ENCODE results near the gene PPTC7. TPM values are rescaled to one million over a fixed set of nuclear protein-coding genes. Genes with fewer than 3 reads are reported as not detected.
"Not testable (repeated sequence)": the region's sequence is repeated elsewhere in the genome, so short reads cannot be mapped to it uniquely, and the experiment has no call there.

The PPTC7 gene
- total RNA-seq, 1 donor from 2014 or later: 14.2 TPM

- Mint-ChIP-seq H3K9me3 (peaks cover 3% of the 10 kb centered on the region), H3K4me3 (no peak overlapping the region), H3K27ac (no peak overlapping the region), H3K36me3 (peaks cover 3% of the 10 kb centered on the region), H3K4me1 (peaks cover 30% of the 10 kb centered on the region), H3K27me3 (ENCODE audit: low read depth) (no peaks in the 10 kb centered on the region)
- TF ChIP-seq CTCF (IDR thresholded peaks at IDR 0.05; ENCODE audit: unreplicated experiment): no peak
- DNase-seq (ENCODE audit: low spot score in 2 of 2, unreplicated experiment in 2 of 2): no peak
These were observed 18.6 kb downstream of the PPTC7 start for GRCh38 chr12:110564471-110564991.

GRCh38 chr12:110563702-110564470 is 19.2 kb downstream of the PPTC7 start:
- H3K4me1 Mint-ChIP-seq: peaks cover 30% of the 10 kb centered on the region
- TF ChIP-seq CTCF (IDR thresholded peaks at IDR 0.05; ENCODE audit: unreplicated experiment): no peak
- peak overlapping the region; percentile 54 for H3K27ac Mint-ChIP-seq
- no peaks in the 10 kb centered on the region for H3K27me3 Mint-ChIP-seq (ENCODE audit: low read depth)
- no peaks in the 10 kb centered on the region for H3K36me3 Mint-ChIP-seq
- no peak for DNase-seq (ENCODE audit: low spot score in 2 of 2, unreplicated experiment in 2 of 2)
- no peak overlapping the region for H3K4me3 Mint-ChIP-seq
- no peaks in the 10 kb centered on the region for H3K9me3 Mint-ChIP-seq

- H3K4me3 Mint-ChIP-seq; H3K27me3 Mint-ChIP-seq (ENCODE audit: low read depth); H3K27ac Mint-ChIP-seq; DNase-seq (ENCODE audit: low spot score in 2 of 2, unreplicated experiment in 2 of 2); H3K9me3 Mint-ChIP-seq; H3K36me3 Mint-ChIP-seq: not testable (repeated sequence)
- peaks cover 30% of the 10 kb centered on the region for H3K4me1 Mint-ChIP-seq
These were observed 20.7 kb downstream of the PPTC7 start for GRCh38 chr12:110562386-110562785.

- Mint-ChIP-seq H3K36me3 (peaks cover 8% of the 10 kb centered on the region), H3K27ac (no peak overlapping the region), H3K4me3 (no peak overlapping the region)
These were observed 21.5 kb downstream of the PPTC7 start for GRCh38 chr12:110561471-110562201.

GRCh38 chr12:110560946-110561345 is 22.2 kb downstream of the PPTC7 start:
- DNase-seq (ENCODE audit: low spot score in 2 of 2, unreplicated experiment in 2 of 2): no peak
- no peak overlapping the region for H3K4me3 Mint-ChIP-seq
- no peak for TF ChIP-seq CTCF (IDR thresholded peaks at IDR 0.05; ENCODE audit: unreplicated experiment)
- peaks cover 8% of the 10 kb centered on the region for H3K36me3 Mint-ChIP-seq
- no peaks in the 10 kb centered on the region for H3K9me3 Mint-ChIP-seq
- H3K4me1 Mint-ChIP-seq: peaks cover 25% of the 10 kb centered on the region
- no peaks in the 10 kb centered on the region for H3K27me3 Mint-ChIP-seq (ENCODE audit: low read depth)
- no peak overlapping the region for H3K27ac Mint-ChIP-seq

More at GRCh38 chr12:110561471-110562201, 21.5 kb downstream of the PPTC7 start:
- peaks cover 30% of the 10 kb centered on the region for H3K4me1 Mint-ChIP-seq
- no peaks in the 10 kb centered on the region for H3K9me3 Mint-ChIP-seq
- DNase-seq (ENCODE audit: low spot score in 2 of 2, unreplicated experiment in 2 of 2): no peak
- no peaks in the 10 kb centered on the region for H3K27me3 Mint-ChIP-seq (ENCODE audit: low read depth)
- no peak for TF ChIP-seq CTCF (IDR thresholded peaks at IDR 0.05; ENCODE audit: unreplicated experiment)

- TF ChIP-seq CTCF (IDR thresholded peaks at IDR 0.05; ENCODE audit: unreplicated experiment): no peak
- peaks cover 8% of the 10 kb centered on the region for H3K36me3 Mint-ChIP-seq
These were observed 23.1 kb downstream of the PPTC7 start for GRCh38 chr12:110560048-110560447.

GRCh38 chr12:110558945-110559344 is 24.2 kb downstream of the PPTC7 start:
- H3K4me1 Mint-ChIP-seq: peaks cover 22% of the 10 kb centered on the region
- H3K27me3 Mint-ChIP-seq (ENCODE audit: low read depth); DNase-seq (ENCODE audit: low spot score in 2 of 2, unreplicated experiment in 2 of 2); H3K36me3 Mint-ChIP-seq; H3K4me3 Mint-ChIP-seq; H3K27ac Mint-ChIP-seq; H3K9me3 Mint-ChIP-seq: not testable (repeated sequence)

More at GRCh38 chr12:110560048-110560447, 23.1 kb downstream of the PPTC7 start:
- Mint-ChIP-seq H3K4me3 (no peak overlapping the region), H3K4me1 (peaks cover 25% of the 10 kb centered on the region), H3K27ac (no peak overlapping the region), H3K27me3 (ENCODE audit: low read depth) (no peaks in the 10 kb centered on the region), H3K9me3 (no peaks in the 10 kb centered on the region)
- DNase-seq (ENCODE audit: low spot score in 2 of 2, unreplicated experiment in 2 of 2): no peak
